H1 (cell line): ENCODE measurements around the gene ZNF595. TPM values are rescaled to one million over a fixed set of nuclear protein-coding genes. Genes with fewer than 3 reads are reported as not detected.

Source experiments
- BRCA1 ChIP-seq: IDR thresholded peaks from 2 replicates; pipeline ENCODE4 v1.6.1; 2012; ENCODE audit warnings: low read depth, low read length, improper control_type of control experiment
- GABPA ChIP-seq: IDR thresholded peaks from 2 replicates; pipeline ENCODE4 v1.6.1; 2011; ENCODE audit warnings: mild to moderate bottlenecking, low read length, moderate library complexity, borderline replicate concordance; ENCODE audit not compliant: insufficient read depth
- POLR2AphosphoS5 ChIP-seq: IDR thresholded peaks from 2 replicates; pipeline ENCODE4 v1.6.1; 2011; ENCODE audit warnings: low read depth, low read length
- TAF7 ChIP-seq: optimal IDR thresholded peaks from 2 replicates; pipeline ENCODE3; 2011; ENCODE audit warnings: low read depth, mild to moderate bottlenecking, inconsistent platforms, low read length, moderate library complexity, borderline replicate concordance
- USF2 ChIP-seq: IDR thresholded peaks from 2 replicates; pipeline ENCODE4 v1.6.1; 2011; ENCODE audit warnings: low read length, improper control_type of control experiment
- polyA plus RNA-seq, 7 experiments: library from polyadenylated mRNA; depleted of rRNA in 3 of 7; stranded (reverse) in 5 of 7; unstranded in 2 of 7; fragments of >200 nt in 5 of 7; fragments of 200-250 nt in 2 of 7; gene quantifications; 1 replicate in 5 of 7; 2 replicates in 1 of 7; 4 replicates in 1 of 7; pipeline versions ENCODE4 v1.2.1 to v1.2.3, GENCODE V29; 2011 to 2013; ENCODE audit warnings: missing spikeins in 2 of 7, mixed read lengths in 2 of 7
- total RNA-seq: library from RNA; stranded (reverse); fragmentation: NEBNext Ultra II Directional; extraction: Animal tissue kit (Norgen Biotek cat#: 25700); gene quantifications from 2 replicates; pipeline ENCODE4 v1.2.1, GENCODE V29; 2021

ZNF595 gene
- total and polyA plus RNA-seq, 2 of the 8 experiments (the other 6 are each of a cell fraction or from before 2014, with no cell fraction given): 3.3 to 22.5 TPM

DNA sequence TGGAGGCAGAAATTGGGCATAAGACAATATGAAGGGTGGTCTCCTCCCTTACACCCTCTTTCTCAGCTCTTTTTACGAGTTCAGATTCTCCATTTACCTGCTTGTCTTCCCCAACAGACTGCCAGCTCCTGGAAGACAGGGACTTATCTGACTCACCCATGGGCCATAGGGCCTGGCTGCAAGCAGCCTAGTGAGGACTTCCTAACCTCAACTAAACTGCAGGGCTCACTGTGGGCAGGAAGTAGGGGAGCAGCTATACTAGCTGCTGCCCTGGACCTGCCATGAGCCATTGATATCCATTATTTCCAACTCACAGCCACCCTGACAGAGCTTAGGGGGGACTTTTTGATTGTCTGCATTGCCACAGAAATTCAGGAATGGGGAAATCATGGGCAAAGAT is 59.6 kb downstream of the ZNF595 start (continued):
- TF ChIP-seq USF2 (no peak), BRCA1 (no peak), TAF7 (no peak), GABPA (no peak), POLR2AphosphoS5 (no peak)
